SK-N-SH (cell line): Measurements from ENCODE around the gene SCYL1. TPM values are rescaled to one million over a fixed set of nuclear protein-coding genes. Genes with fewer than 3 reads are reported as not detected.

Experiments used
- CTCF ChIA-PET: fragments of 300-600, 350-600 bp; formaldehyde crosslinking; extraction: SDS; loops from one replicate; lab custom pipeline; 2021; lab: Yijun Ruan, JAX
- POLR2A ChIA-PET: fragments of 350-600 bp; sonication (Branson Sonifier 250); formaldehyde crosslinking; extraction: SDS; loops from one replicate; lab custom pipeline; 2020; ENCODE audit warnings: antibody characterized with exemption, inconsistent platforms; lab: Yijun Ruan, JAX
- DNase-seq: peaks from one replicate; pipeline ENCODE4 v3.0.0; 2012
- H2AFZ ChIP-seq: fragments of 200-600 bp; sonication (generic); 2 replicates; pipeline ENCODE4 v1.8.1; 2016; ENCODE audit warnings: antibody characterized with exemption, mild to moderate bottlenecking, low read depth
- H3F3A ChIP-seq: fragments of 200-600 bp; sonication (generic); replicated peaks from 2 replicates; pipeline ENCODE3; 2016; ENCODE audit warnings: antibody characterized with exemption, mild to moderate bottlenecking; ENCODE audit not compliant: insufficient read depth
- H3K27ac ChIP-seq, 2 experiments: fragments of 200-500 bp in 1 of 2; fragments of 200-600 bp in 1 of 2; sonication (Bioruptor generic) in 1 of 2; sonication (generic), shearing (Covaris generic) in 1 of 2; 2 replicates each; pipeline versions ENCODE4 v1.5.1 to v1.6.1; 2014 to 2016; ENCODE audit warnings: low read depth in 2 of 2, inconsistent platforms in 1 of 2, low read length in 1 of 2, mild to moderate bottlenecking in 1 of 2, mixed read lengths in 1 of 2
- H3K27me3 ChIP-seq: fragments of 200-600 bp; sonication (generic), shearing (Covaris generic); 2 replicates; pipeline ENCODE4 v1.6.1; 2016; ENCODE audit warnings: mixed run types; ENCODE audit not compliant: insufficient read depth
- H3K36me3 ChIP-seq, 2 experiments: fragments of 200-500 bp in 1 of 2; fragments of 200-600 bp in 1 of 2; sonication (Bioruptor generic) in 1 of 2; sonication (generic) in 1 of 2; replicated peaks in 1 of 2; 2 replicates each; pipeline versions ENCODE3 to v1.5.1; 2014 to 2016; ENCODE audit warnings: low read length in 1 of 2, mild to moderate bottlenecking in 1 of 2; ENCODE audit not compliant: insufficient read depth in 2 of 2, control insufficient read depth in 1 of 2
- H3K4me1 ChIP-seq, 2 experiments: fragments of 200-500 bp in 1 of 2; fragments of 200-600 bp in 1 of 2; sonication (Bioruptor generic) in 1 of 2; sonication (generic), shearing (Covaris generic) in 1 of 2; 2 replicates each; pipeline versions ENCODE4 v1.5.1 to v1.6.1; 2014 to 2016; ENCODE audit warnings: low read depth in 1 of 2, low read length in 1 of 2, mixed run types in 1 of 2; ENCODE audit not compliant: insufficient read depth in 2 of 2, control insufficient read depth in 1 of 2
- H3K4me2 ChIP-seq: fragments of 200-600 bp; sonication (generic), shearing (Covaris generic); 2 replicates; pipeline ENCODE4 v1.6.1; 2017; ENCODE audit warnings: mixed run types
- H3K4me3 ChIP-seq, 2 experiments: fragments of 200-500 bp in 1 of 2; fragments of 200-600 bp in 1 of 2; sonication (Bioruptor generic) in 1 of 2; sonication (generic), shearing (Covaris generic) in 1 of 2; 2 replicates each; pipeline versions ENCODE4 v1.5.1 to v1.8.1; 2014 to 2016; ENCODE audit warnings: low read depth in 2 of 2, inconsistent platforms in 1 of 2, low read length in 1 of 2, mild to moderate bottlenecking in 1 of 2, mixed read lengths in 1 of 2, moderate library complexity in 1 of 2
- H3K79me2 ChIP-seq: fragments of 200-600 bp; sonication (generic); 2 replicates; pipeline ENCODE4 v1.8.1; 2017; ENCODE audit warnings: mild to moderate bottlenecking; ENCODE audit not compliant: insufficient read depth
- H3K9ac ChIP-seq: fragments of 200-600 bp; sonication (generic); 2 replicates; pipeline ENCODE4 v1.6.1; 2017; ENCODE audit warnings: mixed run types
- H3K9me2 ChIP-seq: fragments of 200-600 bp; sonication (generic); 2 replicates; pipeline ENCODE4 v1.6.1; 2017; ENCODE audit warnings: mixed run types
- H3K9me3 ChIP-seq: fragments of 200-600 bp; sonication (generic); 2 replicates; pipeline ENCODE4 v1.6.1; 2017; ENCODE audit warnings: mixed run types, mild to moderate bottlenecking, moderate library complexity
- H4K20me1 ChIP-seq: fragments of 200-600 bp; sonication (generic); 2 replicates; pipeline ENCODE4 v1.6.1; 2017; ENCODE audit warnings: mild to moderate bottlenecking, mixed run types; ENCODE audit not compliant: insufficient read depth
- CHD2 ChIP-seq: fragments of 150-350 bp; IDR thresholded peaks from 2 replicates; pipeline ENCODE4 v1.6.1; 2018; ENCODE audit warnings: low read length; ENCODE audit not compliant: partially characterized antibody
- ELF1 ChIP-seq: IDR thresholded peaks from 2 replicates; pipeline ENCODE4 v1.4.0; 2012
- EZH2phosphoT487 ChIP-seq: fragments of 200-600 bp; sonication (generic); IDR thresholded peaks from 2 replicates; pipeline ENCODE4 v1.6.1; 2017; ENCODE audit warnings: low read depth, mixed run types, mild to moderate bottlenecking, antibody characterized with exemption, moderate library complexity, borderline replicate concordance
- FOSL2 ChIP-seq: IDR thresholded peaks from 2 replicates; pipeline ENCODE4 v1.4.0; 2012; ENCODE audit warnings: low read depth, mild to moderate bottlenecking, moderate library complexity, borderline replicate concordance
- FOXJ3 ChIP-seq: sonication (generic); formaldehyde crosslinking; IDR thresholded peaks from 2 replicates; pipeline ENCODE4 v1.5.1; 2020; ENCODE audit warnings: mild to moderate bottlenecking, missing genetic modification reagents
- FOXM1 ChIP-seq: IDR thresholded peaks from 2 replicates; pipeline ENCODE4 v1.4.0; 2012; ENCODE audit warnings: low read depth, mild to moderate bottlenecking
- GATA2 ChIP-seq: sonication (generic); formaldehyde crosslinking; IDR thresholded peaks from 2 replicates; pipeline ENCODE4 v1.5.0; 2020; ENCODE audit warnings: mild to moderate bottlenecking, missing genetic modification reagents
- MAX ChIP-seq: IDR thresholded peaks from 2 replicates; pipeline ENCODE4 v1.4.0; 2012; ENCODE audit warnings: low read depth
- MEF2A ChIP-seq: IDR thresholded peaks from 2 replicates; pipeline ENCODE4 v1.4.0; 2012; ENCODE audit warnings: low read depth, borderline replicate concordance
- NRF1 ChIP-seq: IDR thresholded peaks from 2 replicates; pipeline ENCODE4 v1.6.1; 2012; ENCODE audit warnings: low read depth, mild to moderate bottlenecking, low read length
- RAD21 ChIP-seq: IDR thresholded peaks from 2 replicates; pipeline ENCODE4 v1.6.1; 2012; ENCODE audit warnings: mild to moderate bottlenecking, low read length
- RCOR1 ChIP-seq: fragments of 150-350 bp; IDR thresholded peaks from 2 replicates; pipeline ENCODE4 v1.6.1; 2017; ENCODE audit warnings: antibody characterized with exemption, low read length
- REST ChIP-seq: IDR thresholded peaks from 2 replicates; pipeline ENCODE4 v1.6.1; 2012; ENCODE audit warnings: mild to moderate bottlenecking, low read depth, low read length, moderate library complexity
- RXRA ChIP-seq: IDR thresholded peaks from 2 replicates; pipeline ENCODE4 v1.4.0; 2012; ENCODE audit warnings: low read depth, mild to moderate bottlenecking, borderline replicate concordance
- SMC3 ChIP-seq: IDR thresholded peaks from 2 replicates; pipeline ENCODE4 v1.6.1; 2012; ENCODE audit warnings: low read depth, low read length, improper control_type of control experiment
- TCF12 ChIP-seq: IDR thresholded peaks from 2 replicates; pipeline ENCODE4 v1.4.0; 2012
- TEAD4 ChIP-seq: IDR thresholded peaks from 2 replicates; pipeline ENCODE4 v1.4.0; 2012; ENCODE audit warnings: mild to moderate bottlenecking, borderline replicate concordance; ENCODE audit not compliant: insufficient read depth
- USF1 ChIP-seq: IDR thresholded peaks from 2 replicates; pipeline ENCODE4 v1.4.0; 2012; ENCODE audit warnings: low read depth, borderline replicate concordance
- USF2 ChIP-seq: fragments of 150-350 bp; IDR thresholded peaks from 2 replicates; pipeline ENCODE4 v1.6.1; 2017; ENCODE audit warnings: antibody characterized with exemption, low read length, low read depth, borderline replicate concordance
- WGBS: methylation state at CpG from one replicate; pipeline ENCODE4 v1.1.6; 2017; ENCODE audit warnings: low lambda C conversion rate; 5-methylcytosine and 5-hydroxymethylcytosine counted together
- polyA plus RNA-seq, 3 experiments: library from polyadenylated mRNA; depleted of rRNA; stranded (reverse); fragments of >200 nt; gene quantifications; 2 replicates each; pipeline ENCODE4 v1.2.3, GENCODE V29; 2012

SCYL1 gene
- polyA plus RNA-seq, 1 of the 3 experiments (the other 2 are of a cell fraction) = 79.9 TPM

- no peaks in the 10 kb centered on the region for H3K27me3 ChIP-seq
- CTCF ChIA-PET = interaction anchor here (1.2 to 13.1 kb wide), 3 partner anchors 17 to 91 kb away, joined by 3 to 295 read pairs (median 3); partner anchors contain the start of genes EHBP1L1, FAM89B and ZNRD2
- WGBS = 100% methylated on average over 3 of the region's 9 CpGs
- H3K79me2 ChIP-seq = no peaks in the 10 kb centered on the region
- no peaks in the 10 kb centered on the region for H3K9me3 ChIP-seq
- peaks cover 9 to 53% of the 10 kb centered on the region in 2 experiments for H3K36me3 ChIP-seq
- no peak overlapping the region for H3K9ac ChIP-seq
- no peak overlapping the region for H3K4me2 ChIP-seq
- H2AFZ ChIP-seq = no peak overlapping the region
- POLR2A ChIA-PET = no interaction called here
- H3K9me2 ChIP-seq = no peaks in the 10 kb centered on the region
- H3K4me1 ChIP-seq = peaks cover under 1% of the 10 kb centered on the region in 2 experiments; a peak in 1 of 4 replicates
- no peak overlapping the region for H3K4me3 ChIP-seq
- H3K27ac ChIP-seq = no peak overlapping the region
- peaks cover 20% of the 10 kb centered on the region for H4K20me1 ChIP-seq
- H3F3A ChIP-seq = peaks cover 36% of the 10 kb centered on the region
- DNase-seq = no peak
- TF ChIP-seq FOSL2 = no peak
- no peak for TF ChIP-seq ELF1
- no peak for TF ChIP-seq USF2
- no peak for TF ChIP-seq CHD2
- TF ChIP-seq FOXJ3 (CRISPR knock-in tag) = no peak
- TF ChIP-seq REST = no peak
- TF ChIP-seq NRF1 = no peak
- TF ChIP-seq RCOR1 = no peak
Measured at GRCh38 chr11:65535102-65535501, 10.2 kb downstream of the SCYL1 start.

GRCh38 chr11:65536412-65537295 lies 11.8 kb downstream of the SCYL1 start:
- H3K4me1 ChIP-seq = peaks cover 4 to 12% of the 10 kb centered on the region in 2 experiments; a peak in 1 of 4 replicates
- peaks cover 3 to 40% of the 10 kb centered on the region in 2 experiments for H3K36me3 ChIP-seq
- no peak overlapping the region for H2AFZ ChIP-seq
- peaks cover 48% of the 10 kb centered on the region for H3F3A ChIP-seq
- no peak overlapping the region for H3K27ac ChIP-seq
- H3K27me3 ChIP-seq = no peaks in the 10 kb centered on the region
- CTCF ChIA-PET = interaction anchor here (0.7 to 13.1 kb wide), 3 partner anchors 16 to 51 kb away, joined by 3 to 295 read pairs (median 4); partner anchors contain the start of genes EHBP1L1, FAM89B and ZNRD2
- H3K4me2 ChIP-seq = no peak overlapping the region
- no peaks in the 10 kb centered on the region for H3K9me2 ChIP-seq
- no peaks in the 10 kb centered on the region for H3K79me2 ChIP-seq
- DNase-seq = no peak
- 95% methylated on average over 10 of the region's 12 CpGs for WGBS
- no peak overlapping the region for H3K9ac ChIP-seq
- no peaks in the 10 kb centered on the region for H3K9me3 ChIP-seq
- no peak overlapping the region for H3K4me3 ChIP-seq
- POLR2A ChIA-PET = interaction anchor here (0.7 to 1.2 kb wide), 2 partner anchors 11 to 1232 kb away, joined by 3 to 4 read pairs; partner anchors contain the start of gene SCYL1
- peaks cover 20% of the 10 kb centered on the region for H4K20me1 ChIP-seq
- TF ChIP-seq USF2 (no peak), RXRA (no peak), RAD21 (no peak), USF1 (no peak), TEAD4 (no peak), EZH2phosphoT487 (no peak), SMC3 (no peak), RCOR1 (no peak), CHD2 (no peak), GATA2 (CRISPR knock-in tag) (no peak), NRF1 (no peak), MEF2A (no peak), TCF12 (no peak), MAX (no peak), FOXM1 (no peak)
